Muscle layer of colon (tissue), 2 donors: ENCODE measurements around the gene MRC1.
"Not testable (repeated sequence)": the region's sequence is repeated elsewhere in the genome, so short reads cannot be mapped to it uniquely, and the experiment has no call there.

Experiments used
- H3K27ac ChIP-seq: one replicate; pipeline ENCODE4 v1.7.0; 2013; ENCODE audit warnings: low read depth, mild to moderate bottlenecking, low read length, moderate library complexity
- H3K27me3 ChIP-seq, 2 donors: one replicate each; pipeline ENCODE4 v1.7.0; 2013; ENCODE audit warnings: low read length in 2 of 2, mild to moderate bottlenecking in 2 of 2; ENCODE audit not compliant: insufficient read depth in 2 of 2, control insufficient read depth in 1 of 2
- H3K36me3 ChIP-seq: one replicate; pipeline ENCODE4 v1.7.0; 2013; ENCODE audit warnings: mild to moderate bottlenecking, low read length; ENCODE audit not compliant: insufficient read depth
- H3K4me1 ChIP-seq: one replicate; pipeline ENCODE4 v1.7.0; 2013; ENCODE audit warnings: mild to moderate bottlenecking, low read length; ENCODE audit not compliant: insufficient read depth
- H3K4me3 ChIP-seq, 2 donors: one replicate each; pipeline ENCODE4 v1.7.0; 2013; ENCODE audit warnings: low read length in 2 of 2, low read depth in 1 of 2, mild to moderate bottlenecking in 1 of 2, moderate library complexity in 1 of 2
- H3K9ac ChIP-seq: one replicate; pipeline ENCODE4 v1.7.0; 2013; ENCODE audit warnings: low read length
- H3K9me3 ChIP-seq: one replicate; pipeline ENCODE4 v1.7.0; 2013; ENCODE audit warnings: mild to moderate bottlenecking, low read length
- donor health status: abdominal sarcoma.
- donor health status: Adenocarcinoma of cecum.

The MRC1 gene

DNA sequence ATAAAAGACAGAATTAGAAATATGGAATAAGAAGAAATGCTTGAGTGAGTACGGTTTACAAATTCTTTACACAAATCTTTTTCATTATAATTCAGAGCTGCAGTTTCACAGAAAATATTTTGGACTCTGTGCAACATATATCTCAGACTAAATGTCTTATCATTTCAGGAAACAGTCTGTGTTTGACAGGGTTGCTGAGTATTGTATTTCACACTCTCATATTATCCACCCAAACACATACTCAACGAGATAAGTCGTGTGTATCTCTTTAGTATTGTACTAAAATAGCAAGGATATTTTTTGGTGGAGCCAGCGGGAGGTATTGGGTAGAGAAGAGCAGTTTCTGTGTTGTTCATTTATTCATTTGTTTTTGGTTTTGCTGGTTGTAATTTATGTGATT is 103.6 kb downstream of the MRC1 start:
- no peaks in the 10 kb centered on the region for H3K36me3 ChIP-seq
- H3K4me1 ChIP-seq: peaks cover 8% of the 10 kb centered on the region
- H3K27me3 ChIP-seq: no peaks in the 10 kb centered on the region
- no peak overlapping the region for H3K9ac ChIP-seq
- H3K9me3 ChIP-seq: no peaks in the 10 kb centered on the region
- H3K4me3 ChIP-seq: no peak overlapping the region
- no peak overlapping the region for H3K27ac ChIP-seq

DNA sequence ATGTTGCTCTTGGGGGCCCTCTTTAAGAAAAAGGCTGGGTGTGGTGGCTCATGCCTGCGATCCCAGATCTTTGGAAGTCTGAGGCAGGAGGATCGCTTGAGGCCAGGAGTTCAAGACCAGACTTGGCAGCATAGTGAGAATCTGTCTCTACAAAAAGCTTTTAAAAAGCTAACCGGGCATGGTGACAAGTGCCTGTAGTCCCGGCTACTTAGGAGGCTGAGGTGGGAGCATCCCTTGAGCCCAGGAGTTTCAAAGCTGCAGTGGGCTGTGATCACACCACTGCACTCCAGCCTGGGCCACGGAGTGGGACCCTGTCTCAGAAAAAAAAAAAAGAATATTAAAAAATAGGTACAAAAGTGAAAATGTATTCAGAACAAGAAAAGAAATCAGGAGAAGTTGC is 104.5 kb downstream of the MRC1 start:
- Histone ChIP-seq H3K9me3 (no peaks in the 10 kb centered on the region), H3K27me3 (no peaks in the 10 kb centered on the region), H3K9ac (no peak overlapping the region), H3K4me1 (peaks cover 8% of the 10 kb centered on the region), H3K36me3 (no peaks in the 10 kb centered on the region), H3K27ac (no peak overlapping the region), H3K4me3 (no peak overlapping the region)

DNA sequence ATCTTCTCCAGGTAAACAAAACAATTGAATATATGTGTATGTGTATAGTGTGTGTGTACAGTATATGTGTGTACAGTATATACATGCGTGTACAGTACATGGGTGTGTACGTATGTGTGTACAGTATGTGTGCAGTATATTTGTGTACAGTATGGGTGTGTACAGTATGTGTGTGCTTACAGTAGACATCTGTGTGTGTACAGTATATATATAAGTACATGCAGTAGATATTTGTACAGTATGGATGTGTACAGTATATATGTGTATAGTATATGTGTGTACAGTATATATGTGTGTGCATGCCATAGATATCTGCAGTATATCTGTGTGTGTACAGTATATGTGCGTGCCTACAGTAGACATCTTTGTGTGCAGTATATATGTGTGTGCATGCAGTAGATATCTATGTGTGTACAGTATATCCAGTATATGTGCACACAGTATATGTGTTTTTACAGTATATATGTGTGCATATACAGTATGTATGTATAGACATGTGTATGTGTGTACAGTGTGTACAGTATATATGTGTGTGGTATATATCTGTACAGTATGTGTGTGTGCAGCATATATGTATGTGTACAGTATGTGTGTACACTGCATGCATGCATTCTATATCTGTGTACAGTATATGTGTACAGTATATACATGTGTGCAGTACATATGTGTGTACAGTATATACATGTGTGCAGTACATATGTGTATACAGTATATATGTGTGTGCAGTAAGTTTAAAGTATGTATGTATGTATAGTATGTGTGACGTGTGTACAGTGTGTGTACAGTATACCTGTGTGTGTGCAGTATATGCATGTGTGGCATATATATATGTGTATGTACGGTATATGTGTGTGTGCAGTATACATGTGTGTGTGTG is 105.3 kb downstream of the MRC1 start:
- Histone ChIP-seq H3K4me1 (peaks cover 8% of the 10 kb centered on the region), H3K27ac (no peak overlapping the region), H3K4me3 (no peak overlapping the region), H3K36me3 (no peaks in the 10 kb centered on the region), H3K9ac (no peak overlapping the region), H3K9me3 (no peaks in the 10 kb centered on the region), H3K27me3 (no peaks in the 10 kb centered on the region)

DNA sequence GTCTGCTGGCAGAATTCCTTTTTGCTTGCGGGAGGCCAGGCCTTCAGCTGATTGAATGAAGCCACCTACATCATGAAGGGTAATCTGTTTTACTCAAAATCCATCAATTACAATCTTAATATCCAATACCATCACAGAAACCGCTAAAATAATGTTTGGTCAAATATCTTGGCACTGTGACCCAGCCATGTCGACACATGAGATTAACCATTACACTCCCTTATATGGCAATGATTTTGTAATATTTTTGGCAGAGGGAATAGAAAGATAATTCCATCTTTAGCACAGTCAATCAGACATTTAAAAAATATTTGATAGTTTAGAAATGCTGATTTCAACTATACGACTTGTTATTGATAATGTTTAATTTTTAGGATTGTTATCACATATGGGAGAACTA is 106.0 kb downstream of the MRC1 start:
- H3K27ac ChIP-seq: no peak overlapping the region
- no peaks in the 10 kb centered on the region for H3K27me3 ChIP-seq

DNA sequence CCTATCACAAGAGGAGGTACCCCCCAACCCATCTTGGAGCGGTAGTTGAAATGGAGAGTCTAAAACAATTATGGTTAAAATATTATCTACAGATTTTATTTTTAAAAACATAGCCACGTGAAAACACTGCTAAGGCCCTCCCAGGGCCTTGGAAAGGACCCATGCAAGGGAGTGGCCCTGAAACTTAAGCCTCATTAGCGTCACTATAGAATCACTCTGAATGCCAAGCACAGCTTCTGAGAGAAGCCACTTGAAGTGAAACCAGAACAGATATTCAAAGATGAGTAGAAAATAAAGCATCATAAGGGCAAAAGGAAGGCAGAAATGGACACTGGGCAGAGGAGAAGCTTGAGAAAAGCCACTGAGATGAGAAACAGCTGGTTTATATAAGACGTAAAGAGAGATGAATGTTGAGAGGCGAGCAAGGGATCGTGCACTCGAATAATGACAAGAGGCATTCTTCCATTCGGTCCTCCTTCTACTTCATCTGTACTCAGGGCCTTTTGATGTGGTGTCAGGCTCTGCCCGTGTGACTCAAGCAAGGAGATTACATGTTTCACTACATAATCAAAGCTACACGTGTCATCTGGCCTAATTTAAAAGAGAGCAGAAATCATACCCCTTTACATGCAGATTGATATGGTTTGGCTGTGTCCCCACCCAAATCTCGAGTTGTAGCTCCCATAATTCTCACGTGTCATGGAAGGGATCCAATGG is 109.2 kb downstream of the MRC1 start:
- Histone ChIP-seq H3K9ac (no peak overlapping the region), H3K27ac (no peak overlapping the region), H3K36me3 (no peaks in the 10 kb centered on the region), H3K4me1 (peaks cover 5% of the 10 kb centered on the region), H3K27me3 (no peaks in the 10 kb centered on the region), H3K4me3 (no peak overlapping the region), H3K9me3 (no peaks in the 10 kb centered on the region)

More for the DNA sequence above, 106.0 kb downstream of the MRC1 start:
- H3K9ac ChIP-seq: no peak overlapping the region
- no peaks in the 10 kb centered on the region for H3K36me3 ChIP-seq
- no peaks in the 10 kb centered on the region for H3K9me3 ChIP-seq
- peaks cover 8% of the 10 kb centered on the region for H3K4me1 ChIP-seq
- no peak overlapping the region for H3K4me3 ChIP-seq

DNA sequence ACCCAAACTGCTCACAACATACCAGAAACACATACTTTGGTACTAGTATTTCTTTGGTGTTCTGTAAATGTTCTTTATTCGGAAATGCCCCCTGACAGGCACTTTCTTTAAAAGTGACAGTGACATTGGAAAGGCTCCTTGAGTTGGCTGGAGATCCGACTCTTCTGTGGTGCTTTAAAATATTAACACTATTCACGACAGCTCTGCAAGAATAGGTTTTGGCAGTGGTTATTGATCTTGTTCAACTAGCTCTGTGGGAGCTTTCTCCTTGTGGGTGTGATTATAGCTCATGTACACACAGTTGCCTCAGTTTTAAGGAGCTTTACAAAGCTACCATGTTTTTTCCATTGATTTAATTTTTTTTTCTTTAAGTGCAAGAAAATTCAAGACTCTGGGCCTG is 112.2 kb downstream of the MRC1 start:
- Histone ChIP-seq H3K4me3 (no peak overlapping the region), H3K27ac (no peak overlapping the region), H3K4me1 (no peaks in the 10 kb centered on the region), H3K36me3 (no peaks in the 10 kb centered on the region), H3K9ac (no peak overlapping the region), H3K27me3 (no peaks in the 10 kb centered on the region), H3K9me3 (no peaks in the 10 kb centered on the region)

DNA sequence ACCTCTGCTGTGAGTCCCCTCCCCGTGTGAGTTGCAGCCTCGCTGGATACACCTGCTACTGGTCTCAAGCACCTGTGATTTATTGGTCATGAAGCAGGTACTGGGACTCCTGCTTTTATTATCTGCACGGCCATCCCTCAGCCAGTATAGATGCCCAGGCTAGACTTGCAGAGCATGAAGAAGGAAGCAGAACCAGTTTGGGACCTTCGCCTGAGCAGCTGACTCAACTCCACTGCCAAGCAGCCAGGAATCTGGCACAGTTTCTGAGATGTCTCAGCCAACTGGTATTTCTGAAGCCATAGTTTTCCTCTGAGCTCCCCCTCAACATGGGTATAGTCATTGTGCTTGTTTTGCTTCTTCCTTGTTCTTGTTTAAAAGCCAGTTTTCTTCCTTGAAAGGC is 114.6 kb downstream of the MRC1 start:
- no peak overlapping the region for H3K4me3 ChIP-seq
- H3K9ac ChIP-seq: no peak overlapping the region
- H3K9me3 ChIP-seq: no peaks in the 10 kb centered on the region
- no peaks in the 10 kb centered on the region for H3K27me3 ChIP-seq
- no peak overlapping the region for H3K27ac ChIP-seq
- no peaks in the 10 kb centered on the region for H3K36me3 ChIP-seq
- no peaks in the 10 kb centered on the region for H3K4me1 ChIP-seq

DNA sequence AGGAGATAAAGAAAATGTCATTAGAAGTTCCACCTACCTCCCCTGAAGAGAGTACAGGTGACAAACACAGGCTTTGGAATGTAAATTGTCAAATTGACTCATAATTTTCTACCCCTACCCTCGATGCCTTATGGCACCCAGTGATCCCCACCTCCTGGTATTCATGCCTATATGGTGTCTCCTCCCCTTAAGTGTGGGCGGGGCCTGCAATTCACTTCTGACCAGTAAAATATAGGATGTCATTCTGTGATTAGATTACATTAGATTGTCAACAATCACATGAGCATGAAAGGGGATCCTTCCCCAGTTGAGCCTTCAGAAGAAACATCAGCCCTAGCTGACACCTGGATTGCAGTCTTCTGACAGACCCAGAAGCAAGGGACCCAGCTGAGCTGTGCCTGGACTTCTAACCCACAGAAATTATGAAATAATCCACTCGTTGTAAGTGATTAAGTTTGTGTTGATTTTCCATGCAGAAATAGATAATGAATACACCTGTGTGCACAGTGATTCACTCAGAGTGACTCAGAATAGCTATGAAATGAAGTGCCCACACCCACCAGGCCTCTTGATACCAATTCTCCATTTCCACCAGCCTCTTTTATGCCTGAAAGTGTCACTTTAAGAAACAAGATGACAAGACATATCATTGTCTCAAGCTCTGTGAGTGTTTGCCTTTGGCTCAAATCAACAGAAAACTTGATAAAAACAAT is 134.0 kb downstream of the MRC1 start:
- no peak overlapping the region for H3K4me3 ChIP-seq
- no peaks in the 10 kb centered on the region for H3K9me3 ChIP-seq
- no peaks in the 10 kb centered on the region for H3K36me3 ChIP-seq
- no peaks in the 10 kb centered on the region for H3K4me1 ChIP-seq
- no peak overlapping the region for H3K9ac ChIP-seq
- no peak overlapping the region for H3K27ac ChIP-seq
- no peaks in the 10 kb centered on the region for H3K27me3 ChIP-seq

DNA sequence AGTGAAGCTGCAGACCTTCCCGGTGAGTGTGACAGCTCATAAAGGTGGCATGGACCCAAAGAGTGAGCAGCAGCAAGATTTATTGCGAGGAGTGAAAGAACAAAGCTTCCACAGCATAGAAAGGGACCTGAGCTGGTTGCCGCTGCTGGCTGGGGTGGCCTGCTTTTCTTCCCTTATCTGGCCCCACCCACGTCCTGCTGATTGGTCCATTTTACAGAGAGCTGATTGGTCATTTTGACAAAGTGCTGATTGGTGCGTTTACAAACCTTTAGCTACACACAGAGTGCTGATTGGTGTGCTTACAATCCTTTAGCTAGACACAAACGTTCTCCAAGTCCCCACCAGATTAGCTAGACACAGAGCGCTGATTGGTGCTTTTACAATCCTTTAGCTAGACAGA is 141.1 kb downstream of the MRC1 start:
- H3K9me3 ChIP-seq, H3K27ac ChIP-seq, H3K4me3 ChIP-seq, H3K4me1 ChIP-seq, H3K36me3 ChIP-seq, H3K27me3 ChIP-seq, H3K9ac ChIP-seq: not testable (repeated sequence)

DNA sequence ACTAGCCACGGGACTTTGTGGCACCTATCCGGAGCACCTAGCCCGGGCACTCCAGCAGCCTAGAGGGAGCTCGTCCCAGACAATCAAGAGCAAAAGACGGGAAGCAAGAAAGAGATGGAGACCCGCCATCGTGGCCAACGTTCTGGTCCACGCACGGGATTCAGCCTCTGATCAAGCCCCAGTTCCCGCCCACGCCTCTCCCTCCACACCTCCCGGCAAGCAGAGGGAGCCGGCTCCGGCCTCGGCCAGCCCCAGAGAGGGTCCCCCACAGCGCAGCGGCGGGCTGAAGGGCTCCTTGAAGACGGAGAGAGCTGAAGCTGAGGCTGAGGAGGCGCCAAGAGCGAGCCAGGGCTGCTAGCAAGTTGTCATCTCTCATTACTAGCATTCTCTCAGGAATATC is 141.6 kb downstream of the MRC1 start:
- Histone ChIP-seq H3K4me1 (no peaks in the 10 kb centered on the region), H3K27ac (no peak overlapping the region), H3K9me3 (no peaks in the 10 kb centered on the region), H3K27me3 (no peaks in the 10 kb centered on the region), H3K4me3 (no peak overlapping the region), H3K36me3 (no peaks in the 10 kb centered on the region), H3K9ac (no peak overlapping the region)

DNA sequence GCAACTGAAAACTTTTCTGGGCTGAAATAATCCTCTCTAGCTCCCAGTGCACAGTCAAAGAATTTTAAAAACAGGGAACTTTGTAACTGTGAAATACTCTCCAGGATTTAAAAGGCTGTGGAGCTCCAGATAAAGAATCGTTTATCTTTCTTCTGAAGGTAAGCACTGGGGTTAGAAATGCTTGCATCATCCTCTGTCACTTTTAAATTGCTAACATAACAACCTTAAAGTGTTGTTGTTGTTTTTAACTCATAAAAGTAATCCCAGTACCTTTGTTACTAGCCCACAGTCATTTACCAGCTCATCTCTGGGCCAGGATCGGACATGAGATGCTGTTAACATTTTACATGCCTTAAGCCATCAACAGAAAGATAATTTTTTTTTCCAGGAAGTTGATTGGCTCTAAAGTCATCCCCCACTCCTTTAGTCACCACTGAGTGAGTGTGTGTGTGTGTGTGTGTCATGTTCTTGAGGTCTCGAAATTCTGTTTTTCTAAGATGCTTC is 142.8 kb downstream of the MRC1 start, which contains the start of gene SLC39A12:
Gene SLC39A12 (plus strand): TSS at position 51 of the 504 bp plus-strand sequence. CDS start 1,359 bp downstream, outside the sequence.
- no peak within 1 kb of the TSS for H3K4me3 ChIP-seq

More for the DNA sequence above, 142.8 kb downstream of the MRC1 start, which contains the start of gene SLC39A12:
- Histone ChIP-seq H3K27me3 (no peaks in the 10 kb centered on the region), H3K9ac (no peak within 1 kb of the TSS), H3K27ac (no peak within 1 kb of the TSS), H3K36me3 (no peaks in the 10 kb centered on the region), H3K9me3 (no peaks in the 10 kb centered on the region), H3K4me1 (no peaks in the 10 kb centered on the region)
